HG03108 (cell line): ENCODE results near the gene MOV10.
"Not testable (repeated sequence)": the region's sequence is repeated elsewhere in the genome, so short reads cannot be mapped to it uniquely, and the experiment has no call there.

Experiments
- ATAC-seq: cut with Tn5 transposase; IDR thresholded peaks from one replicate; pipeline ENCODE4 v1.9.1; 2021; ENCODE audit warnings: moderate library complexity; ENCODE audit not compliant: unreplicated experiment

Gene MOV10

GRCh38 chr1:112712191-112712590 is 37.7 kb downstream of the MOV10 start:
- ATAC-seq, result no peak

- no peak for ATAC-seq
Measured at GRCh38 chr1:112712701-112713128, 38.3 kb downstream of the MOV10 start.

- ATAC-seq, result peak; percentile 29
Measured at GRCh38 chr1:112713466-112714312, 39.2 kb downstream of the MOV10 start.

GRCh38 chr1:112714313-112715263 is 40.1 kb downstream of the MOV10 start:
- no peak for ATAC-seq

- ATAC-seq, result peak; percentile 75
Measured at GRCh38 chr1:112715264-112716053, 41.0 kb downstream of the MOV10 start, which contains the start of gene PPM1J. PPM1J (minus strand) TSS chr1:112715332; CDS start chr1:112715301, 31 bp downstream.

GRCh38 chr1:112716133-112716720 is 41.8 kb downstream of the MOV10 start:
- no peak for ATAC-seq

GRCh38 chr1:112717263-112717873 is 42.9 kb downstream of the MOV10 start:
- ATAC-seq, result no peak

- no peak for ATAC-seq
Measured at GRCh38 chr1:112718691-112719418, 44.4 kb downstream of the MOV10 start.

GRCh38 chr1:112719706-112720105 is 45.2 kb downstream of the MOV10 start:
- no peak for ATAC-seq

- ATAC-seq, result no peak
Measured at GRCh38 chr1:112720800-112721199, 46.3 kb downstream of the MOV10 start.

GRCh38 chr1:112721294-112721693 is 46.8 kb downstream of the MOV10 start:
- not testable (repeated sequence) for ATAC-seq

GRCh38 chr1:112721966-112722524 is 47.6 kb downstream of the MOV10 start:
- ATAC-seq, result no peak

- ATAC-seq, result no peak
Measured at GRCh38 chr1:112722601-112723510, 48.4 kb downstream of the MOV10 start.

GRCh38 chr1:112723511-112723839 is 49.0 kb downstream of the MOV10 start:
- no peak for ATAC-seq

- not testable (repeated sequence) for ATAC-seq
Measured at GRCh38 chr1:112724240-112724639, 49.8 kb downstream of the MOV10 start.

GRCh38 chr1:112727716-112728115 is 53.3 kb downstream of the MOV10 start:
- no peak for ATAC-seq

- ATAC-seq, result not testable (repeated sequence)
Measured at GRCh38 chr1:112728306-112728971, 54.0 kb downstream of the MOV10 start.
